Measurements from ENCODE around the gene NCAM1. TPM values are rescaled to one million over a fixed set of nuclear protein-coding genes. Genes with fewer than 3 reads are reported as not detected.

The NCAM1 gene
- polyA plus RNA-seq, 1 donor (not counting 4 experiments of a cell fraction or from before 2014, with no cell fraction given), result 0.04 TPM

DNA sequence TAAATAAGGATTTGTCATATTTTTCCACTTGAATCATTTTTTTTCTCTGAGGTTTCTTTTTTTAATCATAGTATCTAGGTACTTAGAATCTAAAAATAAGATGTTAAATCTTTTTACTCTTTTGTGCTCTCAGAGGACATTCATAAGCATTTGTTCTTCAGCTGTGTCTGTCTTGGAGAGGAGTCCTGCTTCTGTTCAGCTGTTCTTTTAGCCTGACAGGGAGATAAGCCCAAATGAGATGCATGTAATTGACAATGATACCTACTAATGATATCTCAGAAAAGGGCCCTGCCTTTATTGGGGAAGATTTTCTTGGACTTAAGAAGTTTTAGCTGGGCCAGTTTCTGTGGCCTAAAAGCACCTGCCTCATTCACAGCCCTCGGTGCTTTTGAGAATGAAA is 156.9 kb downstream of the NCAM1 start:
- no peak overlapping the region for H3K4me3 ChIP-seq (ENCODE audit: control insufficient read depth in 2 of 3, extremely low read depth in 1 of 3, insufficient read depth in 2 of 3, low read depth in 1 of 3, low read length in 3 of 3)
- H3K4me1 ChIP-seq (ENCODE audit: control insufficient read depth, extremely low read depth, insufficient read depth, low read length), result no peaks in the 10 kb centered on the region
- H3K27me3 ChIP-seq (ENCODE audit: control insufficient read depth, extremely low read depth, insufficient read depth, low read length), result no peaks in the 10 kb centered on the region
- TF ChIP-seq CTCF (optimal IDR thresholded peaks at IDR 0.05 in 1 of 3, IDR thresholded peaks at IDR 0.05 in 1 of 3, conservative IDR thresholded peaks at IDR 0.05 in 1 of 3; ENCODE audit: extremely low read depth in 1 of 3, insufficient read depth in 2 of 3, low read length in 3 of 3), result no peak
- no peak for TF ChIP-seq EZH2 (IDR thresholded peaks at IDR 0.05; ENCODE audit: low read length)
- FAIRE-seq (no peak), DNase-seq (ENCODE audit: low read depth, low spot score) (no peak)
- no peaks in the 10 kb centered on the region for H3K79me2 ChIP-seq (ENCODE audit: control insufficient read depth, insufficient read depth, low read length)
- H3K4me2 ChIP-seq (ENCODE audit: control insufficient read depth, extremely low read depth, insufficient read depth, low read depth, low read length), result no peak overlapping the region
- no peaks in the 10 kb centered on the region for H4K20me1 ChIP-seq (ENCODE audit: control insufficient read depth, extremely low read depth, insufficient read depth, low read length)
- no peaks in the 10 kb centered on the region for H3K36me3 ChIP-seq (ENCODE audit: control insufficient read depth in 2 of 2, extremely low read depth in 1 of 2, insufficient read depth in 2 of 2, low read length in 2 of 2)
- no peak overlapping the region for H3K27ac ChIP-seq (ENCODE audit: control insufficient read depth, insufficient read depth, low read length)
- H3K9me1 ChIP-seq (ENCODE audit: control insufficient read depth, extremely low read depth, insufficient read depth, low read length), result no peaks in the 10 kb centered on the region
- no peak overlapping the region for H2AFZ ChIP-seq (ENCODE audit: control insufficient read depth, low read length)
- dilution Hi-C loops (cut with MboI; ENCODE audit: extremely low pct_ligation_motif_present, low sequenced_read_pairs), result no loop called here
- no peak overlapping the region for H3K9ac ChIP-seq (ENCODE audit: control insufficient read depth, extremely low read depth, insufficient read depth, low read length)
- no peaks in the 10 kb centered on the region for H3K9me3 ChIP-seq (ENCODE audit: control insufficient read depth, low read depth, low read length)

DNA sequence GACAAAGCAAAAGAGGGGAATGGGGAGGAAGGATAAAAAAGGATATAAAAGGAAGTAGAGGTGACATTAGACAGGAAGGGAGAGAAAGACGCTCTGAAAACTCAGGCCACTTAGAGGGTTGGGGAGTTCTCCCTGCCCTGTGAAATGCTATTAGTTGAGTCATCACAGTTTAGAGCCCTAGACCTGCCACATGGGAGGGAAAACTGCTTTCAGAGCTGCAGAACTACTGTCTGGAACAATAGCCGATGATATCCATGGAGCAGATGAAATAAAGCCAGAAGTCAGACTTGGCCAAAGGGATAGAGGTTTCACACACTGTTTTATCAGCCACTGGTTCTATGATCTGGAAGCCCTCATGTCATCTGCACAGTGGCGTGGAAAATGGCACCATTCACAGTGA is 157.9 kb downstream of the NCAM1 start:
- TF ChIP-seq EZH2 (IDR thresholded peaks at IDR 0.05; ENCODE audit: low read length) (no peak), CTCF (optimal IDR thresholded peaks at IDR 0.05 in 1 of 3, IDR thresholded peaks at IDR 0.05 in 1 of 3, conservative IDR thresholded peaks at IDR 0.05 in 1 of 3; ENCODE audit: extremely low read depth in 1 of 3, insufficient read depth in 2 of 3, low read length in 3 of 3) (no peak)
- Histone ChIP-seq H3K4me2 (ENCODE audit: control insufficient read depth, extremely low read depth, insufficient read depth, low read depth, low read length) (no peak overlapping the region), H3K9me3 (ENCODE audit: control insufficient read depth, low read depth, low read length) (no peaks in the 10 kb centered on the region), H2AFZ (ENCODE audit: control insufficient read depth, low read length) (no peak overlapping the region), H3K4me1 (ENCODE audit: control insufficient read depth, extremely low read depth, insufficient read depth, low read length) (no peaks in the 10 kb centered on the region), H3K9me1 (ENCODE audit: control insufficient read depth, extremely low read depth, insufficient read depth, low read length) (no peaks in the 10 kb centered on the region), H3K27me3 (ENCODE audit: control insufficient read depth, extremely low read depth, insufficient read depth, low read length) (no peaks in the 10 kb centered on the region), H3K79me2 (ENCODE audit: control insufficient read depth, insufficient read depth, low read length) (no peaks in the 10 kb centered on the region), H3K9ac (ENCODE audit: control insufficient read depth, extremely low read depth, insufficient read depth, low read length) (no peak overlapping the region), H3K27ac (ENCODE audit: control insufficient read depth, insufficient read depth, low read length) (no peak overlapping the region), H3K36me3 (ENCODE audit: control insufficient read depth in 2 of 2, extremely low read depth in 1 of 2, insufficient read depth in 2 of 2, low read length in 2 of 2) (no peaks in the 10 kb centered on the region), H3K4me3 (ENCODE audit: control insufficient read depth in 2 of 3, extremely low read depth in 1 of 3, insufficient read depth in 2 of 3, low read depth in 1 of 3, low read length in 3 of 3) (no peak overlapping the region), H4K20me1 (ENCODE audit: control insufficient read depth, extremely low read depth, insufficient read depth, low read length) (no peaks in the 10 kb centered on the region)
- no peak for DNase-seq (ENCODE audit: low read depth, low spot score)
- dilution Hi-C loops (cut with MboI; ENCODE audit: extremely low pct_ligation_motif_present, low sequenced_read_pairs), result no loop called here
- no peak for FAIRE-seq
